ENCODE data around the gene CDC14B. TPM values are rescaled to one million over a fixed set of nuclear protein-coding genes. Genes with fewer than 3 reads are reported as not detected.

CDC14B gene
- total RNA-seq, 1 experiment from 2014 or later: 11.4 TPM

DNA sequence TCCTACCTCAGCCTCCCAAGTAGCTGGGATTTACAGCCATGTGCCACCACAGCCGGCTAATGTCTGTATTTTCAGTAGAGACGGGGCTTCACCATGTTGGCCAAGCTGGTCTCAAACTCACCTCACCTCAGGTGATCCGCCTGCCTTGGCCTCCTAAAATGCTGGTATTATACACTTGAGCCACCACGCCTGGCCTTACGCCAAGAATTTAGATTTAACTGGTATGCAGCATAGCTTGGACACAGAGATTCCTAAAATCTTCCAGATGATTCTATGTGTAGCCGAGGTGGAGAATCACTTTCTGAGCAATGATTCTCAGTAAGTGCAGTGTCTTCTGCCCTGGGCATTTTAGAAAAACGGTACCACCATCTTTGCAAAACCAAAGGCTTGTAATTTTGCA is 95.6 kb downstream of the CDC14B start:
- Histone ChIP-seq H3K4me1 (ENCODE audit: insufficient read depth, low read length) (no peaks in the 10 kb centered on the region), H3K79me2 (ENCODE audit: low read length) (no peaks in the 10 kb centered on the region), H3K4me3 (ENCODE audit: low read length) (no peak overlapping the region), H2AFZ (ENCODE audit: low read length) (no peak overlapping the region), H3K9ac (ENCODE audit: low read length) (no peak overlapping the region), H3K27ac (ENCODE audit: low read length) (no peak overlapping the region), H3K36me3 (ENCODE audit: low read depth, low read length) (no peaks in the 10 kb centered on the region), H3F3A (ENCODE audit: low read length, unreplicated experiment) (no peaks in the 10 kb centered on the region), H3K4me2 (ENCODE audit: low read length) (no peak overlapping the region), H3K9me2 (replicated peaks; ENCODE audit: low read length) (no peaks in the 10 kb centered on the region), H3K9me3 (ENCODE audit: low read length) (no peaks in the 10 kb centered on the region), H4K20me1 (ENCODE audit: low read length) (no peaks in the 10 kb centered on the region), H3K27me3 (ENCODE audit: low read length) (no peaks in the 10 kb centered on the region)
- DNase-seq: no peak
- intact Hi-C loops (cut with micrococcal nuclease): no loop called here
- ChIA-PET POLR2A (ENCODE audit: unreplicated experiment) (no interaction called here), CTCF (no interaction called here)
- no peak for ATAC-seq
- BruUV-seq (replicated peaks): no TSS peak
- TF ChIP-seq EZH2 (IDR thresholded peaks at IDR 0.05; ENCODE audit: low read length, unreplicated experiment) (no peak), CTCF (conservative IDR thresholded peaks at IDR 0.05; ENCODE audit: low read depth, low read length) (no peak), EZH2phosphoT487 (IDR thresholded peaks at IDR 0.05; ENCODE audit: borderline replicate concordance, low read length) (no peak)

DNA sequence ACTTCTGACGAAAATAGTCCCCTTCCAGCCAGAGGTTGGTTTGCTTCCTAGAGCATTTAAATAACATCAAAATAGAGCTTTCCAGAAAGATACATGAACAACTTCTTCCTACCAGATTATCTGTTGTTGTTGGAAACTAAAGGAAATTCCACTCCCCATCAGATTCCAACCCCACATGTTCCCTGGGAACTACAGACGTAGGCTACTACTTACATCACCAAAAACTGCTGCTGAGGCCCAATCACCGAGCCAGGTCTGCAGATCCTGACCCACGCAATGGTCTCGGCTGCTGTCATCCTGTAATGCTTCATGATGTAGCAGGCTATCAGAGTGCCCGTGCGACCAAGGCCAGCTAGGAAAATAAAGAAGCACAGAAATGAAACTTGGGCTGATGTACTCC is 96.3 kb downstream of the CDC14B start:
- Histone ChIP-seq H3K9me3 (ENCODE audit: low read length) (no peaks in the 10 kb centered on the region), H3K9me2 (replicated peaks; ENCODE audit: low read length) (no peaks in the 10 kb centered on the region), H3K27me3 (ENCODE audit: low read length) (no peaks in the 10 kb centered on the region), H3F3A (ENCODE audit: low read length, unreplicated experiment) (no peaks in the 10 kb centered on the region), H3K27ac (ENCODE audit: low read length) (no peak overlapping the region), H3K79me2 (ENCODE audit: low read length) (no peaks in the 10 kb centered on the region), H3K4me3 (ENCODE audit: low read length) (no peak overlapping the region), H3K9ac (ENCODE audit: low read length) (no peak overlapping the region), H4K20me1 (ENCODE audit: low read length) (no peaks in the 10 kb centered on the region), H3K4me1 (ENCODE audit: insufficient read depth, low read length) (no peaks in the 10 kb centered on the region), H2AFZ (ENCODE audit: low read length) (no peak overlapping the region), H3K4me2 (ENCODE audit: low read length) (no peak overlapping the region), H3K36me3 (ENCODE audit: low read depth, low read length) (no peaks in the 10 kb centered on the region)
- ChIA-PET POLR2A (ENCODE audit: unreplicated experiment) (no interaction called here), CTCF (no interaction called here)
- no peak for DNase-seq
- no peak for TF ChIP-seq CTCF (conservative IDR thresholded peaks at IDR 0.05; ENCODE audit: low read depth, low read length)
- BruUV-seq (replicated peaks): no TSS peak
- ATAC-seq: no peak
- intact Hi-C loops (cut with micrococcal nuclease): no loop called here

DNA sequence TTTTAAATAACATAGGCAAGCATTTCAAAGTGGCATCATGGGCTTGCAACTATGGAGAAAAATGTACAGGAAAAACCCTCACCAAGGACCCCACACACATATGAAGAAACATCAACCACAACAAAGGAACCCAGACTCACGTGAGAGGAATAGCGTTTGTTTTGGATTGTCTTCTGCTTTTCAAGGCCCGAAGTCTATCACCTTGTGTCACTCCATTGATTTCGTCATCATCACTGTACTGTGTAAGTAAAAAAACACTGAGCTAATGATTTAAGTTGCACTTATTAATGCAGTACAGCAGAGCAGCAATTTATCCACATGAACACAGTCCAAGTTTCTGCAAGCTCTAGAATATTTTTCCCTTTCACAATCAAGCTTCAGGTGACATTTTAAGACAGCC is 97.3 kb downstream of the CDC14B start:
- no peaks in the 10 kb centered on the region for H3K4me1 ChIP-seq (ENCODE audit: insufficient read depth, low read length)
- H3K9me3 ChIP-seq (ENCODE audit: low read length): no peaks in the 10 kb centered on the region
- no peaks in the 10 kb centered on the region for H3K27me3 ChIP-seq (ENCODE audit: low read length)
- H2AFZ ChIP-seq (ENCODE audit: low read length): no peak overlapping the region
- ChIA-PET CTCF (no interaction called here), POLR2A (ENCODE audit: unreplicated experiment) (no interaction called here)
- H3K9me2 ChIP-seq (replicated peaks; ENCODE audit: low read length): no peaks in the 10 kb centered on the region
- DNase-seq (no peak), ATAC-seq (no peak)
- H3K27ac ChIP-seq (ENCODE audit: low read length): no peak overlapping the region
- TF ChIP-seq CTCF (conservative IDR thresholded peaks at IDR 0.05; ENCODE audit: low read depth, low read length): no peak
- TF ChIP-seq EZH2phosphoT487 (IDR thresholded peaks at IDR 0.05; ENCODE audit: borderline replicate concordance, low read length): no peak
- no peak for TF ChIP-seq EZH2 (IDR thresholded peaks at IDR 0.05; ENCODE audit: low read length, unreplicated experiment)
- H3K4me3 ChIP-seq (ENCODE audit: low read length): no peak overlapping the region
- no peaks in the 10 kb centered on the region for H3K36me3 ChIP-seq (ENCODE audit: low read depth, low read length)
- no peaks in the 10 kb centered on the region for H3K79me2 ChIP-seq (ENCODE audit: low read length)
- BruUV-seq (replicated peaks): no TSS peak
- no peak overlapping the region for H3K9ac ChIP-seq (ENCODE audit: low read length)
- no peaks in the 10 kb centered on the region for H3F3A ChIP-seq (ENCODE audit: low read length, unreplicated experiment)
- no peak overlapping the region for H3K4me2 ChIP-seq (ENCODE audit: low read length)
- intact Hi-C loops (cut with micrococcal nuclease): no loop called here
- H4K20me1 ChIP-seq (ENCODE audit: low read length): no peaks in the 10 kb centered on the region

Data from PC-3 (cell line).